Activated CD8-positive, alpha-beta T cell treated with anti-CD3 and anti-CD28 coated beads for 36 hours (primary cell): ENCODE measurements around the gene UGT3A2. TPM values are rescaled to one million over a fixed set of nuclear protein-coding genes. Genes with fewer than 3 reads are reported as not detected.

Experiments
- ATAC-seq: fragments of 200-7000 bp; cut with Tn5 transposase; one replicate; pipeline ENCODE4 v1.10.0; 2021; ENCODE audit warnings: mild to moderate bottlenecking, moderate library complexity
- CTCF ChIA-PET: fragments of 350-600 bp; sonication (Branson Sonifier 250); formaldehyde crosslinking; loops from one replicate; lab custom pipeline; 2021; ENCODE audit warnings: antibody characterized with exemption; lab: Charles Lee
- POLR2A ChIA-PET: fragments of 350-600 bp; sonication (Branson Sonifier 250); formaldehyde crosslinking; loops from one replicate; lab custom pipeline; 2021; ENCODE audit warnings: antibody characterized with exemption; lab: Charles Lee
- DNase-seq: peaks from one replicate; pipeline ENCODE4 v3.0.0-alpha.2; 2020
- H3K27ac Mint-ChIP-seq: one replicate; pipeline ENCODE4 v1.8.0; 2021; ENCODE audit warnings: mild to moderate bottlenecking, mixed read lengths
- H3K27me3 Mint-ChIP-seq: one replicate; pipeline ENCODE4 v1.8.0; 2021; ENCODE audit warnings: mixed read lengths
- H3K36me3 Mint-ChIP-seq: one replicate; pipeline ENCODE4 v1.8.0; 2021; ENCODE audit warnings: low read depth, mixed read lengths
- H3K4me1 Mint-ChIP-seq: one replicate; pipeline ENCODE4 v1.8.0; 2021; ENCODE audit warnings: low read depth, mixed read lengths
- H3K4me3 Mint-ChIP-seq: one replicate; pipeline ENCODE4 v1.8.0; 2021; ENCODE audit warnings: mild to moderate bottlenecking, moderate library complexity, mixed read lengths
- H3K9me3 Mint-ChIP-seq: one replicate; pipeline ENCODE4 v1.8.0; 2021; ENCODE audit warnings: mixed read lengths
- intact Hi-C: fragments of 100-400 bp; cut with micrococcal nuclease; formaldehyde crosslinking; loops from one replicate; pipeline ENCODE4 v1.10.0; 2022
- total RNA-seq, 2 experiments: library from RNA; stranded (reverse); gene quantifications; one replicate each; pipeline ENCODE4 v1.2.3, GENCODE V29; 2021
- TF ChIP-seq, protein P1 (sequence below): fragments of 200-600 bp; IDR thresholded peaks from one replicate; pipeline ENCODE4 v1.8.0; 2022; ENCODE audit warnings: antibody characterized with exemption, mild to moderate bottlenecking

UGT3A2 gene
- total RNA-seq, 2 experiments from 2014 or later, result not detected

DNA sequence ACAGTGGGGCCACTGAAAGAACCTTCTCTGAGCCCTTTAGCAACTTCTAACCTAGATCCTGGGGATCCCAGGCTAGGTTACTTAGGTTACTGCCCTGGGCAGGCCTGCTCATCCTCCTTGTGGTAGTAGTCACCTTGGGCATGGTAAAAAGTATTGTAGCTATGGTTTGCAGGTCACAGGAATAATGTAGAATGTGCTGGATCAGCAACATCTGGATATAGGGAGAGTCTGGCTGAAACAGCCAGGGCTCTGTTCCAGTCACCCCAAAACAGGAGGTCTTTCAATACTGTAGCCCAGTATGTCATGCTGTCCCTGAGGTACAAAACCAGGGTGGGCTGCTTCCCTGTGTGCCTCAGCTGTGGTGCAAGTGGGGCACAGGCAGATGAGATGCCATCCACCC is 33.6 kb downstream of the UGT3A2 start:
- Mint-ChIP-seq H3K27ac (no peak overlapping the region), H3K9me3 (no peaks in the 10 kb centered on the region), H3K27me3 (peaks cover 5% of the 10 kb centered on the region), H3K4me3 (no peak overlapping the region), H3K36me3 (no peaks in the 10 kb centered on the region), H3K4me1 (no peaks in the 10 kb centered on the region)
- POLR2A ChIA-PET, result no interaction called here
- intact Hi-C loops, result no loop called here
- CTCF ChIA-PET, result no interaction called here
- TF ChIP-seq, protein P1, sequence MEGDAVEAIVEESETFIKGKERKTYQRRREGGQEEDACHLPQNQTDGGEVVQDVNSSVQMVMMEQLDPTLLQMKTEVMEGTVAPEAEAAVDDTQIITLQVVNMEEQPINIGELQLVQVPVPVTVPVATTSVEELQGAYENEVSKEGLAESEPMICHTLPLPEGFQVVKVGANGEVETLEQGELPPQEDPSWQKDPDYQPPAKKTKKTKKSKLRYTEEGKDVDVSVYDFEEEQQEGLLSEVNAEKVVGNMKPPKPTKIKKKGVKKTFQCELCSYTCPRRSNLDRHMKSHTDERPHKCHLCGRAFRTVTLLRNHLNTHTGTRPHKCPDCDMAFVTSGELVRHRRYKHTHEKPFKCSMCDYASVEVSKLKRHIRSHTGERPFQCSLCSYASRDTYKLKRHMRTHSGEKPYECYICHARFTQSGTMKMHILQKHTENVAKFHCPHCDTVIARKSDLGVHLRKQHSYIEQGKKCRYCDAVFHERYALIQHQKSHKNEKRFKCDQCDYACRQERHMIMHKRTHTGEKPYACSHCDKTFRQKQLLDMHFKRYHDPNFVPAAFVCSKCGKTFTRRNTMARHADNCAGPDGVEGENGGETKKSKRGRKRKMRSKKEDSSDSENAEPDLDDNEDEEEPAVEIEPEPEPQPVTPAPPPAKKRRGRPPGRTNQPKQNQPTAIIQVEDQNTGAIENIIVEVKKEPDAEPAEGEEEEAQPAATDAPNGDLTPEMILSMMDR, result no peak
- no peak for ATAC-seq
- no peak for DNase-seq

DNA sequence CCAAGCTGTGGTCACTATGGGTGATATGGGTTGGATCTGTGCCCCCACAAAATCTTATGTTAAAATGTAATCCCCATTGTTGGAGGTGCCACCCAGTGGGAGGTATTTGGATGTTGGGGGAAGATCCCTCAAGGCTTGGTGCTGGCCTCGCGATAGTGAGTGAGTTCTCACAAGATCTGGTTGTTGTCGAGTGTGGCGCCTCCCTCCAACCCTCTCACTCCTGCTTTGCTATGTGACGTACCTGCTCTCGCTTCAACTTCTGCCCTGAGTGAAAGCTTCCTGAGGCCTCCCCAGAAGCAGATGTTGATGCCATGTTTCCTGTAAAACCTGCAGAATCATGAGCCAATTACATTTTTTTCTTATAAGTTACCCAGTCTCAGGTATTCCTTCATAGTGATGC is 35.5 kb downstream of the UGT3A2 start:
- ChIA-PET CTCF (no interaction called here), POLR2A (no interaction called here)
- no peak for ATAC-seq

DNA sequence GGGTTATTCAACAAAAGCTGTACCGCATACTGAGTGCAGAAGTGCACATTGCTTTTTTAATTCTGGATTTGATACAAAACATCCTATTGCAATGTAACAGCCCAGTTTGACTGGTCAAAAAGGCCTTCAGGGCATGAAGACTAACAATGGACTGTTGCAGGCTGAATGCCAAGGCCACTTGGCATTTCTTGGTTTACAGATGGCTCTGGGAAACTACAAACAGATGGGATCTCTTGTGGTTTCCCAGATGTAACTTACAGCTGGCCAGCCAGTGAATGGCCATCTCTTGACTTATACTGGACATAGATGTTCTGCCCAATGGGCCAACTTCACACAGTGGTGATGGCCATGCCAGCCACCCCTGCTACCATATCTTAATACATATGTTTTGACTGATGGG is 36.8 kb downstream of the UGT3A2 start:
- H3K4me1 Mint-ChIP-seq, result no peaks in the 10 kb centered on the region
- TF ChIP-seq, protein P1, result no peak
- DNase-seq (no peak), ATAC-seq (no peak)
- H3K36me3 Mint-ChIP-seq, result no peaks in the 10 kb centered on the region
- H3K27me3 Mint-ChIP-seq, result peaks cover 1% of the 10 kb centered on the region
- H3K4me3 Mint-ChIP-seq, result no peak overlapping the region
- intact Hi-C loops, result no loop called here
- no peak overlapping the region for H3K27ac Mint-ChIP-seq
- POLR2A ChIA-PET, result no interaction called here
- H3K9me3 Mint-ChIP-seq, result peaks cover 2% of the 10 kb centered on the region
- CTCF ChIA-PET, result no interaction called here

More for the DNA sequence above, 35.5 kb downstream of the UGT3A2 start:
- Mint-ChIP-seq H3K27ac (no peak overlapping the region), H3K9me3 (no peaks in the 10 kb centered on the region), H3K4me1 (no peaks in the 10 kb centered on the region), H3K27me3 (peaks cover 1% of the 10 kb centered on the region), H3K36me3 (no peaks in the 10 kb centered on the region), H3K4me3 (no peak overlapping the region)
- TF ChIP-seq, protein P1, result no peak
- DNase-seq, result no peak
- intact Hi-C loops, result no loop called here

DNA sequence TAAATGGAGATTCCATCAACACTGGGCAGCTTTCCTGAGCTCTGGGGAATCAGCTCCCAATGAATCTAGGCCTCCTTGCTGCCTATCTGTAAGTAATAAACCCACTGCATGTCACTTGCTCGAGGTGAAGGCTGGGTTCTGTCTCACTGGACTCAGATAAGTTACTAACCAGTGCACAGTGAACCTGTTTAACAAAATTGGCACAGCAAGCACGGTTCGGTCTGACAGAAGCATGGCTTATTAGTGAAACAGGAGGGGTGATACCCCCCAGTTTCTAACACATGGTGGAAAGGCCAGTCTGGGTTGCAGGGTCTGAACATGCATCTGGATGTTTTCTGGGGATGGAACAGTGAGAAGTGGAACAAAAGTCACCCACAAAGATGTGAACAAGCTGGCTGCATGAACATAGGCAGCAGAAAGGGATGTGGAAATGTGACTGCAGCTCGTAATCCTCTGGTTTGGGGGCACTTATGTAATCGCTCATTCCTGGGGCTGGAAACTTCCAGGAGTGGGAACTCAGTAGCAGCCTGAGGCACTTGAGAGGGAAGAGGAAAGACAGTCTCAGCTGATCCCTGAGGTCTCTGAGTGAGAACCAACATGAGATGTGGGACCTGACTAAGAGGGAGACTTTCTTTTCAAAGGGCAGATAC is 37.7 kb downstream of the UGT3A2 start:
- no peak for DNase-seq
- no peak for ATAC-seq
- Mint-ChIP-seq H3K4me1 (no peaks in the 10 kb centered on the region), H3K4me3 (no peak overlapping the region), H3K36me3 (no peaks in the 10 kb centered on the region), H3K9me3 (peaks cover 6% of the 10 kb centered on the region), H3K27me3 (peaks cover 3% of the 10 kb centered on the region), H3K27ac (no peak overlapping the region)
- intact Hi-C loops, result no loop called here
- TF ChIP-seq, protein P1, result no peak
- POLR2A ChIA-PET, result no interaction called here
- CTCF ChIA-PET, result no interaction called here

DNA sequence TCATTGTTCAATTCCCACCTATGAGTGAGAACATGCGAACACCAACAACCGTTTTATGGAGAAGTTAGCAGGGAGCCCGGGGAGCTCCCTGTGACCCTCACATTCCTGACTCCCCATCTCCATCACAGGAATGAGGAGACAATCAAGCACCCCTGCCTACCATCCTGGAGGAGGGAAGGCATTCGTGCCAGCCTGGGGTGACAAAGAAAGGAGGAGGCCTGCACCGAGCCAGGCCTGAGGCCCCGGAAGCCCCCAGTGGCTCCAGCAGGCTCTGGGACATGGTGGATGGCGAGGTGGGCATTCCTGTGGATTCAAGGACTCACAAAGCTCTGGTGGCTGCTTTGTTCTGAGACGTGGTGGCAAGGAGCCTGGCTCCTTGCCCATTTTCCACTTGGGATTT is 39.0 kb downstream of the UGT3A2 start:
- H3K9me3 Mint-ChIP-seq, result peaks cover 6% of the 10 kb centered on the region
- CTCF ChIA-PET, result no interaction called here

More for the DNA sequence above, 39.0 kb downstream of the UGT3A2 start:
- Mint-ChIP-seq H3K4me3 (no peak overlapping the region), H3K36me3 (no peaks in the 10 kb centered on the region), H3K4me1 (no peaks in the 10 kb centered on the region), H3K27ac (no peak overlapping the region), H3K27me3 (peaks cover 5% of the 10 kb centered on the region)
- intact Hi-C loops, result no loop called here
- no peak for DNase-seq
- POLR2A ChIA-PET, result no interaction called here
- ATAC-seq, result no peak
- TF ChIP-seq, protein P1, result no peak
